HG03060 (cell line): ENCODE data around the gene PTTG2.
"Not testable (repeated sequence)": the region's sequence is repeated elsewhere in the genome, so short reads cannot be mapped to it uniquely, and the experiment has no call there.

Source experiments
- ATAC-seq: cut with Tn5 transposase; IDR thresholded peaks from one replicate; pipeline ENCODE4 v1.9.1; 2021; ENCODE audit warnings: low read depth, moderate number of reproducible peaks; ENCODE audit not compliant: unreplicated experiment

The PTTG2 gene

GRCh38 chr4:37953620-37954293 is 6.4 kb upstream of the PTTG2 start:
- ATAC-seq: no peak

- no peak for ATAC-seq
Observed at GRCh38 chr4:37956941-37957340, 3.3 kb upstream of the PTTG2 start.

GRCh38 chr4:37958932-37959331 is 1.3 kb upstream of the PTTG2 start:
- no peak for ATAC-seq

- ATAC-seq: no peak
Observed at GRCh38 chr4:37960679-37961450, 667 bp downstream of the PTTG2 start.

GRCh38 chr4:37964734-37965457 is 4.7 kb downstream of the PTTG2 start:
- ATAC-seq: peak; percentile 58

GRCh38 chr4:37966044-37966443 is 5.8 kb downstream of the PTTG2 start:
- ATAC-seq: no peak

GRCh38 chr4:37967736-37968135 is 7.5 kb downstream of the PTTG2 start:
- no peak for ATAC-seq

GRCh38 chr4:37968747-37969146 is 8.5 kb downstream of the PTTG2 start:
- no peak for ATAC-seq

GRCh38 chr4:37970702-37971101 is 10.5 kb downstream of the PTTG2 start:
- peak; percentile 61 for ATAC-seq

GRCh38 chr4:37971202-37971601 is 11.0 kb downstream of the PTTG2 start:
- ATAC-seq: no peak

- no peak for ATAC-seq
Observed at GRCh38 chr4:37973441-37973840, 13.2 kb downstream of the PTTG2 start.

- ATAC-seq: not testable (repeated sequence)
Observed at GRCh38 chr4:37975321-37975822, 15.2 kb downstream of the PTTG2 start.

- no peak for ATAC-seq
Observed at GRCh38 chr4:37976507-37976906, 16.3 kb downstream of the PTTG2 start.

- no peak for ATAC-seq
Observed at GRCh38 chr4:37976991-37977470, 16.8 kb downstream of the PTTG2 start.

- peak; percentile 38 for ATAC-seq
Observed at GRCh38 chr4:37977471-37978247, 17.5 kb downstream of the PTTG2 start.

- ATAC-seq: peak; percentile 1
Observed at GRCh38 chr4:37978248-37978924, 18.2 kb downstream of the PTTG2 start.

- no peak for ATAC-seq
Observed at GRCh38 chr4:37980246-37980645, 20.0 kb downstream of the PTTG2 start.

GRCh38 chr4:37981425-37981824 is 21.2 kb downstream of the PTTG2 start:
- no peak for ATAC-seq

- no peak for ATAC-seq
Observed at GRCh38 chr4:37981844-37982720, 21.9 kb downstream of the PTTG2 start.
